Measurements from ENCODE around the gene STT3B.

The STT3B gene

GRCh38 chr3:31680072-31680870 lies 147.5 kb downstream of the STT3B start:
- Histone ChIP-seq H3K9me2 (replicated peaks; ENCODE audit: insufficient read depth, low read length) (no peaks in the 10 kb centered on the region), H3K9ac (ENCODE audit: low read length) (no peak overlapping the region), H3K4me1 (ENCODE audit: low read length) (no peaks in the 10 kb centered on the region), H2AFZ (ENCODE audit: low read length) (no peak overlapping the region), H3K4me3 (ENCODE audit: low read length) (no peak overlapping the region), H3F3A (ENCODE audit: insufficient read depth, low read length) (no peaks in the 10 kb centered on the region), H3K27ac (ENCODE audit: low read length) (no peak overlapping the region), H3K36me3 (replicated peaks; ENCODE audit: insufficient read depth, low read length) (no peaks in the 10 kb centered on the region), H3K9me3 (replicated peaks; ENCODE audit: insufficient read depth, low read length) (no peaks in the 10 kb centered on the region), H3K79me2 (ENCODE audit: low read length) (no peaks in the 10 kb centered on the region), H4K20me1 (ENCODE audit: insufficient read depth, low read length) (no peaks in the 10 kb centered on the region), H3K4me2 (ENCODE audit: low read depth, low read length) (no peak overlapping the region), H3K27me3 (replicated peaks; ENCODE audit: insufficient read depth, low read length) (no peaks in the 10 kb centered on the region)
- TF ChIP-seq EZH2phosphoT487 (IDR thresholded peaks at IDR 0.05; ENCODE audit: low read length): no peak
- no peak for TF ChIP-seq CTCF (IDR thresholded peaks at IDR 0.05; ENCODE audit: low read length)
- TF ChIP-seq EZH2 (optimal IDR thresholded peaks at IDR 0.05; ENCODE audit: low read depth, low read length): no peak
- DNase-seq: no peak
